ENCODE results near the gene FHDC1. TPM values are rescaled to one million over a fixed set of nuclear protein-coding genes. Genes with fewer than 3 reads are reported as not detected.

The FHDC1 gene
- total RNA-seq, 1 donor from 2014 or later: 0.75 TPM

DNA sequence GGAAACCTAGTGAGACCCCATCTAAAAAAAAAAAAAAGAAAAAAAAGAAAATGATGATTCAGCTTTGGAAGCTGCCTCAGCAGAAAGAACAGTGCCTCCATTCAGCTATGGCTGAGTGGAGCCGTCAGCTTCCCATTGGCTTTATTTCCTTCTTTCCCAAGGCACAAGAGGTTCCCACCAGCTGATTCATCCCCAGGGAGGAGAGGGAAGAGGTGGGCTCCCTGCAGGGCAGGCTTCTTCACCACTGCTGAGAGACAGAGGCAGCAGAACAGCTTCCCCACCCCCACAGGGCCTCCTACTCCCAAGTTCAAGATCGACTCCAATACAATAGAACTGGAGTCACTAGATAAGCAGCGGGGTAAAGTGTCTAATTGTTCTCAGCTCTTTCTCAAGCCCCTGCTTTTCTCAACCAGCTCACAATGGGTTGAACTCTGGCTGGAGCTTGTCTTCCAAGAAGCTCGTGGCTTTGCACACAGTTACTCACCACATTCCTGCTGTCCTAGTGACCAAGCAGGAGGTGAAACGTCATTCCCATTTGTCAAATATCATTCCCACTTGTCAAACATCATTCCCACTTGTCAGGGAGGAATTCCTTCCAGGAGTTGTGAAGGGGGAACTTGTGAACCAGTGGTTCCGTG, 47.8 kb downstream of the FHDC1 start:
- H3K4me1 ChIP-seq: no peaks in the 10 kb centered on the region
- DNase-seq (ENCODE audit: low spot score in 2 of 2): no peak
- H3K27ac ChIP-seq: no peak overlapping the region
- TF ChIP-seq, protein P1, sequence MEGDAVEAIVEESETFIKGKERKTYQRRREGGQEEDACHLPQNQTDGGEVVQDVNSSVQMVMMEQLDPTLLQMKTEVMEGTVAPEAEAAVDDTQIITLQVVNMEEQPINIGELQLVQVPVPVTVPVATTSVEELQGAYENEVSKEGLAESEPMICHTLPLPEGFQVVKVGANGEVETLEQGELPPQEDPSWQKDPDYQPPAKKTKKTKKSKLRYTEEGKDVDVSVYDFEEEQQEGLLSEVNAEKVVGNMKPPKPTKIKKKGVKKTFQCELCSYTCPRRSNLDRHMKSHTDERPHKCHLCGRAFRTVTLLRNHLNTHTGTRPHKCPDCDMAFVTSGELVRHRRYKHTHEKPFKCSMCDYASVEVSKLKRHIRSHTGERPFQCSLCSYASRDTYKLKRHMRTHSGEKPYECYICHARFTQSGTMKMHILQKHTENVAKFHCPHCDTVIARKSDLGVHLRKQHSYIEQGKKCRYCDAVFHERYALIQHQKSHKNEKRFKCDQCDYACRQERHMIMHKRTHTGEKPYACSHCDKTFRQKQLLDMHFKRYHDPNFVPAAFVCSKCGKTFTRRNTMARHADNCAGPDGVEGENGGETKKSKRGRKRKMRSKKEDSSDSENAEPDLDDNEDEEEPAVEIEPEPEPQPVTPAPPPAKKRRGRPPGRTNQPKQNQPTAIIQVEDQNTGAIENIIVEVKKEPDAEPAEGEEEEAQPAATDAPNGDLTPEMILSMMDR (IDR thresholded peaks at IDR 0.05): no peak
- intact Hi-C loops (cut with DNase I): no loop called here
- H3K4me3 ChIP-seq: no peak overlapping the region
- H3K9me3 ChIP-seq: no peaks in the 10 kb centered on the region
- no peaks in the 10 kb centered on the region for H3K36me3 ChIP-seq
- no peaks in the 10 kb centered on the region for H3K27me3 ChIP-seq

GRCh38 chr4:152988721-152989553, 52.8 kb downstream of the FHDC1 start:
- DNase-seq (ENCODE audit: low spot score in 2 of 2): no peak
- Histone ChIP-seq H3K4me1 (no peaks in the 10 kb centered on the region), H3K27ac (no peak overlapping the region), H3K27me3 (no peaks in the 10 kb centered on the region), H3K9me3 (no peaks in the 10 kb centered on the region), H3K36me3 (no peaks in the 10 kb centered on the region), H3K4me3 (no peak overlapping the region)
- TF ChIP-seq, protein P1 (IDR thresholded peaks at IDR 0.05): no peak
- intact Hi-C loops (cut with DNase I): no loop called here

- intact Hi-C loops (cut with DNase I): no loop called here
- DNase-seq (ENCODE audit: low spot score in 2 of 2): no peak
- H3K36me3 ChIP-seq: no peaks in the 10 kb centered on the region
- no peaks in the 10 kb centered on the region for H3K9me3 ChIP-seq
- no peak overlapping the region for H3K4me3 ChIP-seq
- TF ChIP-seq, protein P1 (IDR thresholded peaks at IDR 0.05): no peak
- no peak overlapping the region for H3K27ac ChIP-seq
- no peaks in the 10 kb centered on the region for H3K4me1 ChIP-seq
- H3K27me3 ChIP-seq: no peaks in the 10 kb centered on the region
Observed at GRCh38 chr4:152989554-152989970, 53.4 kb downstream of the FHDC1 start.

GRCh38 chr4:152990471-152991131, 54.5 kb downstream of the FHDC1 start:
- TF ChIP-seq, protein P1 (IDR thresholded peaks at IDR 0.05): no peak
- no peak overlapping the region for H3K4me3 ChIP-seq
- H3K27me3 ChIP-seq: no peaks in the 10 kb centered on the region
- intact Hi-C loops (cut with DNase I): no loop called here
- DNase-seq (ENCODE audit: low spot score in 2 of 2): no peak
- no peaks in the 10 kb centered on the region for H3K9me3 ChIP-seq
- H3K36me3 ChIP-seq: no peaks in the 10 kb centered on the region
- H3K27ac ChIP-seq: no peak overlapping the region
- H3K4me1 ChIP-seq: no peaks in the 10 kb centered on the region

DNA sequence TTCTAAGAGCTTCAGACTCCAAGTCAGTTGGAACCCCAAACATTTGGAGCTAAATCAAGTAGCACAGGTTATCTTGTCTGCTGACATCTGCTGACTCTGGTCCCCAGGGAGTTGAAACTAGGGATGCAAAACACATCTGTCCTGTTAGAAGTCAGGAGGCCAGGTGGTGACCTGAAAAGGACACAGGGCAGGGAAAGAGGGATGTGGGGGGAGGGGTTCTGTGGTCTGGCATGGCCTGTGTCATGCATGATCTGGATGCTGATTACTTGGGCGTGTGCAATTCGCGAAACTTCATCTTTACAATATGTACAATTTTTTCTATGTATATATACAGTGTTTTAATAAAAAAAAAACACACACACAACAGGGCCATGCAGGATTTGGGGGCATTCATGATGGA, 55.3 kb downstream of the FHDC1 start:
- H3K9me3 ChIP-seq: no peaks in the 10 kb centered on the region
- H3K27me3 ChIP-seq: no peaks in the 10 kb centered on the region
- H3K4me1 ChIP-seq: no peaks in the 10 kb centered on the region
- H3K36me3 ChIP-seq: no peaks in the 10 kb centered on the region
- no peak overlapping the region for H3K4me3 ChIP-seq
- H3K27ac ChIP-seq: no peak overlapping the region
- DNase-seq (ENCODE audit: low spot score in 2 of 2): no peak
- TF ChIP-seq, protein P1 (IDR thresholded peaks at IDR 0.05): no peak
- intact Hi-C loops (cut with DNase I): no loop called here

Measured in ascending aorta (tissue), 2 donors.